ENCODE data around the gene DIAPH2.

The DIAPH2 gene

DNA sequence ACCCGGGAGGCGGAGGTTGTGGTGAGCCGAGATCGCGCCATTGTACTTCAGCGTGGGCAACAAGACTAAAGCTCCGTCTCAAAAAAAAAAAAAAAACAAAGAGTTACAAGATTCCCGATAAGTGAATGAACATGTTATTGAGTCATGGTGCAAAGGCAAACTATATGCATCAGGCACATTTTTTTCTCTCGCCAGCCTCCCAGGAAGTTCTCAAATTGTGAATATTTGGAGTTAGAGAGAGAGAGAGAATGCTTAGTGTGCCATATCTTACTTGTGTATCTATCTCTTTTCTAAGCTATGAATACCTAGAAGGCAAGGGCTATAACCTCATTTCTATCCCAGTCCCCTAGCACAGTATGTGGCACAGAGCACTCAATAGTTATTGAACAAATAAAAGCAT lies 599.9 kb downstream of the DIAPH2 start:
- DNase-seq (ENCODE audit: low read depth in 2 of 2, low spot score in 1 of 2): no peak

DNA sequence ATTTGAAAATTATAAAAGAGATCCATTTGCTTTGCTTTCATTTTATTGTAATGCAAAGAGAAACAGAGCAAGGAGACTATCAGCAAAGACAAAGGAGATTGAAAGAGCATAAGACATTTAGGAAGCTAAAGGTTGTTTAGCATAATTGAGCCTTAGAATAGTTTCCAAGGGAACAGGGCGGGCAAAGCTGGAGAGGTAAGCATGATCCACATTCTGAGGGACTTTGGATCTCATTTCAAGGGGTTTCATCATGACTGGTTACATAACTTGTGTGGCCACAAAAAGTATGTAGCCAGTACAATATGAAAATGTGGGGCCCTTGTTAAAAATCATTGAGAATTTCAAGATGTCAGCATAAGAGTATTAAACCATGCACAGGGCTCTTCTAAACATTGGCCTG lies 605.6 kb downstream of the DIAPH2 start:
- DNase-seq (ENCODE audit: low read depth in 2 of 2, low spot score in 1 of 2): no peak

- no peak for DNase-seq (ENCODE audit: low read depth in 2 of 2, low spot score in 1 of 2)
Measured at GRCh38 chrX:97294041-97294440, 609.4 kb downstream of the DIAPH2 start.

GRCh38 chrX:97295954-97296353 lies 611.3 kb downstream of the DIAPH2 start:
- DNase-seq (ENCODE audit: low read depth in 2 of 2, low spot score in 1 of 2): no peak

DNA sequence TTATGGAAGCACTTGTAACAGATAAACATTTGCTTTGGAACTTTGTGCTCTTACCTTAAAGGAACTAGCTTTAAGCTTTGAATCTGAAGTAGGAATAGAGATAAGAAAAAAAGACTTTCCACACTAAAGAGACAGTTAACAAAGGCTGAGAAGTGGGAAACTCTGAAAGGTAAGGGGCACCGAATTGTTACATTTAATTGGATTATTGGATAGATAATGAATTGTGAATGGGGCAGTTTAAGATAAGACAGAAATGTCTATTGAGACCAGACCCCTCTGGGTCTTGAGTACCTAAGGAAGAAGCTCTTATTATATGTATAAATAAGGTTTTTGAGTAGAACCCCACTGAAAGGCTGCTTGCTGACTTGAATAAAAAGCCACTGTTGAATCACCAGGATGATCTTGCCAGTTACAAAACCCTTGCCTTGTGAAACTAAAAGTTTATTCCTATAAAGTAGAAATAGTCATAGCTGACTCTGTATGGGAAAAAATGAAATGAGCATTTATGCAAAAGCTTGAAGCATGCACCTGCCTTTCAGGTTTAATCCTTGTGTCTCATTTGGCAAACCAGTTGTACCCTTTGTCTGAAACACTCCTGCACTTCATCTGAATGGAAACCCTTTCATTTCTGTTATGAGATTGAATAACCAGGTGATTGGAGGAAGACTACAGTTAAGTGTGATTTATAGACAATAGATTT lies 622.3 kb downstream of the DIAPH2 start:
- no peak for DNase-seq (ENCODE audit: low read depth in 2 of 2, low spot score in 1 of 2)

GRCh38 chrX:97308171-97308570 lies 623.5 kb downstream of the DIAPH2 start:
- DNase-seq (ENCODE audit: low read depth in 2 of 2, low spot score in 1 of 2): no peak

DNA sequence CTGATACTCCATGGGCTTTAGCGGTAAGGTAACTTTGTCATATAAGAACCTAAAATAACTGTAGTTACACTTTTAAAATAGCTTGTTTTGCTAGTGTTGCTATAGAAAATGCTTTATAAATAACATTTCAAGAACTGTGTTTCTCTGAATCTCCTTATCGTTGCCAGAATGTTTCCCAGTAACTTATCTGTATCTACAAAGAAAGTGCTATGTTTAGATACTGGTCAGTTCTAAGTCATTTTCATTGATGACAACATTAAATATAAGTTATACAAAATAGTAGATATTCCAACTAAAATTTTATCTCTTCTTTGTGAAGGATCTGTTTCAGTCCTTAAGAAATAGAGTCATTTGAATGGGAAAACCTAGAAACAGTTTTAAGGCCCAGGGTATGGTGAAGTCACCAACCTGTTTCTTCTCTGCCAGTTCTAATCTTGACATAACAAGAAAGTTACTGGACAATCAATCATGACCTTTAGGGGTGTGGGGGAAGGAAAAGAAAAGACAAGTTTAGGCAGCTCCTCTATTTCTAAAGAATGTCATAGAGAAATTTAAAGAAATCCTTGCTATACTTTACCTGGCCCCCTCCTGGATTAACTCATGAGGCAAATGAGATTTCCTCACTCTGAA lies 625.0 kb downstream of the DIAPH2 start:
- no peak for DNase-seq (ENCODE audit: low read depth in 2 of 2, low spot score in 1 of 2)

GRCh38 chrX:97310373-97310772 lies 625.7 kb downstream of the DIAPH2 start:
- DNase-seq (ENCODE audit: low read depth in 2 of 2, low spot score in 1 of 2): no peak

DNA sequence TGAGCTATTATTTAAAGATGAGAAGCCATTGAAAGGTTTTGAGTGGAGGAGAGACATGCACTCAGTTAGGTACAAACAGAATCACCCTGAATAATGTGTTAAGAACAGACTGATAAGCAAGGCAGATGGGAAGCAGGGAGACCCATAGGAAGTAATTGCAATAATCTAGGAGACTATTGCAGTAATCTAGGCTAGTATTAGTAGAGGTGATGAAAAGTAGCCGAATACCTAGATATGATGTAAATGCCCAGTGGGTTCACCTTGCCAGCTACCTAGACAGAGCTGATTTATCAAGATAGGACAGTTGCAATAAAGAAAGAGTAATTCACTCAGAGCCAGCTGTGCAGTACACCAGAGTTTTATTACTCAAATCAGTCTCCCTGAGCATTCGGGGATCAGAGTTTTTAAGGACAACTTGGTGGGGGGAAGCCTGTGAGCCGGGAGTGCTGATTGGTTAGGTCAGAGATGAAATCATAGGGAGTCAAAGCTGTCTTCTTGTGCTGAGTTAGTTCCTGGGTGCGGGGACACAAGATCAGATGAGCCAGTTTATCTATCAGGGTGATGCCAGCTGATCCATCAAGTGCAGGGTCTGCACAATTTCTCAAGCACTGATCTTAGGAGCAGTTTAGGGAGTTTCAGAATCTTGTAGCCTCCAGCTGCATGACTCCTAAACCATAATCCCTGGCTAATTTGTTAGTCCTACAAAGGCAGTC lies 626.6 kb downstream of the DIAPH2 start:
- DNase-seq (ENCODE audit: low read depth in 2 of 2, low spot score in 1 of 2): no peak

DNA sequence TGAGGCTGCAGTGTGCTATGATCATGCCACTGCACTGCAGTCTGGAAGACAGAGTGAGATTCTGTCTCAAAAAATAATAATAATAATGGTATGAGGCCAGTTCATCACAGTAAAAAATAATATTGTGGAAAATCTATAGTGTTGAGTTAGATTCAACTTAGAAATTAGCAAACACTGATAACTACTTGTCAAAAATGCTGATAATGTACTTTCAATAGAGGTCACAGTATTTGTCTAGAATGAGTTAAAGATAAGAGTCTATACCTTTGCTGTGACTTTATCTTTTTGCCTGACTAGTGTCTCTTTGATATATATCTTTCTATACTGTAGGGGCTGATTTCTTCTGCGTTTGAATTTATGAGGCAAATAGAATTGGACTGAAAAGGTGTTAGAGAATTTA lies 629.7 kb downstream of the DIAPH2 start:
- DNase-seq (ENCODE audit: low read depth in 2 of 2, low spot score in 1 of 2): no peak

DNA sequence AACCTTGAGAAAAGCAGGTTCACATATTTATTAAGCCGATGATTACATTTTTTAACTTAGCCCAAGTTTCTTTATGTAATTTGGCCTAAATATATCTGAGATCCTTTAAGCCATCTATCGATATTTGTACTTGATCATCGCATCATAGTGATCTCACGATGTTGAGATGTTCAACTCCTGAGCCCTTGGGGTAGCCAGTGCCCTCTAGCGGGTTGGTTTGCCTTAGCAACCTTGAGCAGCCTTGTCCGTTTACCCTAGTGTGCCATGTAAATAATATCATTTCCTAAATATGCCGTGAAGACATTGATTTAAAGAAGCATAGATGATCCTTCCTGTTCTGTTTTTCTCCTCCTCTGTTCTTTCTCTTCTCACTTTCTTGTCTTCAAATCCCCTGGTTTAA lies 631.3 kb downstream of the DIAPH2 start:
- DNase-seq (ENCODE audit: low read depth in 2 of 2, low spot score in 1 of 2): no peak

- DNase-seq (ENCODE audit: low read depth in 2 of 2, low spot score in 1 of 2): no peak
Measured at GRCh38 chrX:97320305-97320704, 635.7 kb downstream of the DIAPH2 start.

DNA sequence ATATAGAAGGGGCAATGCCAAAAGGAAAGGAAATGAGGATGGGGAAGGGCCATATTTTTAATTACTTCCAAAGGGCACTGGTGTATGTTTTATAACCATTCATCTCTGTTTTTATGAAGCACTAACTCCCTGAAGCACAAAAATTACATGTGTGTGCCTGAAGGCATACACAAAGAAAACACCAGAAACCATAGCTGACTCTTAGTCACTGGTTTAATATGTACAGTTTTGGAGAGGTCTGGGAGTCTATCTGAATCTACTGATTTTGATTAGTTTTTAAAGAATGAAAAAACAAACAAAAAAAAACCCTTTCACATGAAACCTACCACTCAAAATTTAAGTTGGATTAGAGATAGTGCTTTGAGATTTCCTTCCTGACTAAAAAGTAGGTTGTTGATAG lies 637.8 kb downstream of the DIAPH2 start:
- DNase-seq (ENCODE audit: low read depth in 2 of 2, low spot score in 1 of 2): no peak

DNA sequence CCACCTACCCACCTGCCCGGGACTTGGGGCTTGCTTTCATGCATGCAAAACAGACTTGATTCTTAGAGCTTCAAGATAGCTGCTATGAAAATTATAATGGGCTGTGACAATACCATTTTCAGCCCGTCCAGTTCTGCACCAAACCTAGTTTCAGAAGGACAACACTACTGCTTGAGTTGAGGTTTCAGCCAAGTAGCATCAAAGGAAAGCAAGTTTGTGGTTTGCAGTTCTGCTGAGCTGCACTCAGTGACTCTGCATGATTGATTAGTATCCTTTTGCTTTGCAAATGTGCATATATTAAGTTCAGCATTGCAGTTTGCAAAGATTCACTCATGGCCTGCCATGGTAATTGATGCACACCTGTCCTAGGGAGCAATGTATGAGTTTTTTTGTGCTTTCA lies 641.8 kb downstream of the DIAPH2 start:
- DNase-seq (ENCODE audit: low read depth in 2 of 2, low spot score in 1 of 2): no peak

GRCh38 chrX:97328853-97329390 lies 644.3 kb downstream of the DIAPH2 start:
- no peak for DNase-seq (ENCODE audit: low read depth in 2 of 2, low spot score in 1 of 2)

GRCh38 chrX:97330151-97330550 lies 645.5 kb downstream of the DIAPH2 start:
- no peak for DNase-seq (ENCODE audit: low read depth in 2 of 2, low spot score in 1 of 2)

DNA sequence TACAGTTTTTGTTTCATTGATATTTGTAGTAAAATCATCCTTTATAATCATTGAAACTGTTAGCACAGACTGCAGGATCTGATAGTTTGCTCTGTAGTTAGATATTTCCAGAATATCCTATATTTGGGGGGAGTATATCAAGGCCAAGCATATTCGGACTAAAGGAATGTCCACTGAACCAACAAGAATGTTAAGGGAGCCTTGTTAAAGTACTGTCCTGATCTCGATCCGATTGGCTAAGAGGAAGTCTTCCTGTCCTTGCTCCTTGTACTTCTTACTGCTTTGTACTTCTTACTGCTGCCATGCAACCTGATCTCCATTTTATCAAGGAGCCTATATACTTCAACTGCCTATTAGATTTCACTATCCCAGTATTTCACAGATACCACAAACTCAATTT lies 648.3 kb downstream of the DIAPH2 start:
- DNase-seq (ENCODE audit: low read depth in 2 of 2, low spot score in 1 of 2): no peak

DNA sequence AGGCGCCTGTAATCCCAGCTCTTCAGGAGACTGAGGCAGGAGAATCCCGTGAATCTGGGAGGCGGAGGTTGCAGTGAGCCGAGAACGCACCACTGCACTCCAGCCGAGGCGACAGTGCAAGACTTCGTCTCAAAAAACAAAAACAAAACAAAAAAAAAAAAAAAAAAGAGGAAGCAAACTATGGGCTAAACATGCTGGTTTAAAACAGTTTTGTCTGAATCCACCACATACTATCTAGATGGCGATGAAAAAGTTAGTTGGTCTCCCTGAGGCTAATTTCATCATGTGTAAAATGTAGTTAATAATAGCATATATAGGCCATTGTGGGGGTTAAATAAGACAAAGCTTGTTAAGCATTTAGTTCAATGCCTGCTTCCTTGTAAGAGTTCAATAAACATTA lies 650.2 kb downstream of the DIAPH2 start:
- DNase-seq (ENCODE audit: low read depth in 2 of 2, low spot score in 1 of 2): no peak

- no peak for DNase-seq (ENCODE audit: low read depth in 2 of 2, low spot score in 1 of 2)
Measured at GRCh38 chrX:97344724-97345123, 660.1 kb downstream of the DIAPH2 start.

- DNase-seq (ENCODE audit: low read depth in 2 of 2, low spot score in 1 of 2): no peak
Measured at GRCh38 chrX:97358941-97359340, 674.3 kb downstream of the DIAPH2 start.

GRCh38 chrX:97363843-97364242 lies 679.2 kb downstream of the DIAPH2 start:
- DNase-seq (ENCODE audit: low read depth in 2 of 2, low spot score in 1 of 2): no peak

DNA sequence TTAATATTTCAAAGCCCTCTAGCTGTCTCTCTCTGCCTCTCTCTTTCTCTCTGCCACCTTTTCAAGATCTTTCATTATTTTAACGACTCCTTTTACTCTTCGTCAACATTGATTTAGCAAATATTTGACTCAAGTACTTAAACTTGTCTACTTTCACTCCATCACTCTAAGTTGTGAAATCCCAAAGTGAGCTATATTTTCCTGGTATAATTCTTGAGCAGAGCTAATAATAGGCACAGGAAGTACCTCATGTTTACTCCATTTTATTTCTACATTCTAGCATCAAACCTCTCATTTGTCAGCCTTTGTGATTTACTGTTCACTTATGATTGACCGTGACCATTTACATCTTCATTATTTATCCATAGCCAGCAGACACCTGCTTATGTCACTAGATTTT lies 681.6 kb downstream of the DIAPH2 start:
- DNase-seq (ENCODE audit: low read depth in 2 of 2, low spot score in 1 of 2): no peak
